H1 (cell line): ENCODE data around the gene MCEE. TPM values are rescaled to one million over a fixed set of nuclear protein-coding genes. Genes with fewer than 3 reads are reported as not detected.

Source experiments
- ATF2 ChIP-seq: IDR thresholded peaks from 2 replicates; pipeline ENCODE4 v1.6.1; 2012; ENCODE audit warnings: low read length, inconsistent platforms
- CHD2 ChIP-seq: IDR thresholded peaks from 2 replicates; pipeline ENCODE4 v1.6.1; 2012; ENCODE audit warnings: low read length, improper control_type of control experiment
- CHD7 ChIP-seq: fragments of 300-600 bp; sonication (generic); IDR thresholded peaks from 2 replicates; pipeline ENCODE4 v1.7.1; 2012; ENCODE audit warnings: low read length, moderate library complexity, mild to moderate bottlenecking, inconsistent platforms; ENCODE audit not compliant: insufficient replicate concordance
- EZH2 ChIP-seq: fragments of 200-600 bp; sonication (generic); IDR thresholded peaks from 2 replicates; pipeline ENCODE4 v1.7.1; 2012; ENCODE audit warnings: low read depth, mild to moderate bottlenecking, moderate library complexity, low read length, inconsistent platforms; ENCODE audit not compliant: severe bottlenecking
- KDM4A ChIP-seq: IDR thresholded peaks from one replicate; pipeline ENCODE4 v1.7.1; 2012; ENCODE audit warnings: low read depth, mild to moderate bottlenecking, moderate library complexity, low read length, inconsistent platforms; ENCODE audit not compliant: severe bottlenecking
- SRF ChIP-seq: IDR thresholded peaks from 2 replicates; pipeline ENCODE4 v1.6.1; 2011; ENCODE audit warnings: mild to moderate bottlenecking, low read depth, low read length, moderate library complexity
- TEAD4 ChIP-seq: IDR thresholded peaks from 2 replicates; pipeline ENCODE4 v1.6.1; 2012; ENCODE audit warnings: low read depth, low read length, inconsistent platforms, mixed read lengths
- YY1 ChIP-seq: IDR thresholded peaks from 2 replicates; pipeline ENCODE4 v1.6.1; 2011; ENCODE audit warnings: low read depth, mild to moderate bottlenecking, low read length
- polyA plus RNA-seq, 7 experiments: library from polyadenylated mRNA; depleted of rRNA in 3 of 7; stranded (reverse) in 5 of 7; unstranded in 2 of 7; fragments of >200 nt in 5 of 7; fragments of 200-250 nt in 2 of 7; gene quantifications; 1 replicate in 5 of 7; 2 replicates in 1 of 7; 4 replicates in 1 of 7; pipeline versions ENCODE4 v1.2.1 to v1.2.3, GENCODE V29; 2011 to 2013; ENCODE audit warnings: missing spikeins in 2 of 7, mixed read lengths in 2 of 7
- total RNA-seq: library from RNA; stranded (reverse); fragmentation: NEBNext Ultra II Directional; extraction: Animal tissue kit (Norgen Biotek cat#: 25700); gene quantifications from 2 replicates; pipeline ENCODE4 v1.2.1, GENCODE V29; 2021

Gene MCEE
- total and polyA plus RNA-seq, 2 of the 8 experiments (the other 6 are each of a cell fraction or from before 2014, with no cell fraction given) = 7.3 to 14.1 TPM

GRCh38 chr2:71154279-71154678 is 24.2 kb upstream of the MCEE start (continued):
- TF ChIP-seq CHD7 (no peak), TEAD4 (no peak), ATF2 (no peak), SRF (no peak), EZH2 (no peak), YY1 (no peak), KDM4A (no peak), CHD2 (no peak)
